Left lung (tissue), 10 donors: ENCODE measurements around the gene HOXA1. TPM values are rescaled to one million over a fixed set of nuclear protein-coding genes. Genes with fewer than 3 reads are reported as not detected.
A peak's percentile ranks its signal among the peaks of the same experiment; 100 is the strongest.

Experiments
- ATAC-seq: fragments of 200-7000 bp; cut with Tn5 transposase; one replicate; pipeline ENCODE4 v1.9.1; 2020; ENCODE audit warnings: moderate library complexity
- DNase-seq, 4 donors: peaks; one replicate each; pipeline ENCODE4 v3.0.0-alpha.2; 2013 to 2020
- H3K27ac ChIP-seq, 2 donors: fragments of 200-600 bp; sonication (generic) in 1 of 2; one replicate each; pipeline versions ENCODE4 v1.5.0 to v1.8.0; 2020 to 2021
- H3K27me3 ChIP-seq, 2 donors: fragments of 200-600 bp; sonication (generic) in 1 of 2; one replicate each; pipeline versions ENCODE4 v1.5.0 to v1.8.0; 2020 to 2021
- H3K36me3 ChIP-seq, 2 donors: fragments of 200-600 bp; sonication (generic) in 1 of 2; one replicate each; pipeline versions ENCODE4 v1.5.0 to v1.8.0; 2020 to 2021
- H3K4me1 ChIP-seq, 2 donors: fragments of 200-600 bp; one replicate each; pipeline ENCODE4 v1.8.0; 2021
- H3K4me3 ChIP-seq, 2 donors: fragments of 200-600 bp; sonication (generic) in 1 of 2; one replicate each; pipeline versions ENCODE4 v1.5.0 to v1.8.0; 2020 to 2021; ENCODE audit warnings: mild to moderate bottlenecking in 1 of 2
- H3K9me3 ChIP-seq, 2 donors: fragments of 200-600 bp; sonication (generic) in 1 of 2; one replicate each; pipeline versions ENCODE4 v1.5.0 to v1.8.0; 2020 to 2021
- CTCF ChIP-seq, 2 donors: fragments of 200-600 bp; sonication (generic) in 1 of 2; IDR thresholded peaks; one replicate each; pipeline versions ENCODE4 v1.5.0 to v1.8.0; 2021; ENCODE audit warnings: antibody characterized with exemption in 2 of 2
- intact Hi-C, 2 donors: fragments of 100-400 bp; cut with DNase I; formaldehyde crosslinking; loops; one replicate each; pipeline versions ENCODE4 v1.11.2 to v1.14.2; 2022
- polyA plus RNA-seq, 6 donors: library from polyadenylated mRNA; unstranded; fragments of 120-200 nt; gene quantifications; one replicate each; pipeline ENCODE4 v1.2.1, GENCODE V29; 2013; ENCODE audit not compliant: insufficient read length in 6 of 6
- total RNA-seq, 2 donors: library from RNA; stranded (reverse); fragmentation: NEBNext Ultra II Directional; extraction: Animal tissue kit (Norgen Biotek cat#: 25700); gene quantifications; one replicate each; pipeline ENCODE4 v1.2.1, GENCODE V29; 2021
- donor health status: DM: no; HTN: yes; CAD: no.
- donor health status: DM: no; HTN: no; CAD: no.

HOXA1 gene
- total and polyA plus RNA-seq, 8 donors = 0.50 to 3.1 (median 2.1) TPM

GRCh38 chr7:27097686-27098577 is 2.1 kb upstream of the HOXA1 start:
- peaks cover 4 to 55% of the 10 kb centered on the region in 2 donors for H3K4me1 ChIP-seq

GRCh38 chr7:27096768-27097514 is 1.1 kb upstream of the HOXA1 start:
- no peak for TF ChIP-seq CTCF (IDR thresholded peaks at IDR 0.05)
- H3K4me1 ChIP-seq = peaks cover 4 to 45% of the 10 kb centered on the region in 2 donors
- H3K27me3 ChIP-seq = peaks cover 13 to 100% of the 10 kb centered on the region in 2 donors
- H3K9me3 ChIP-seq = no peaks in the 10 kb centered on the region
- peaks cover 0 to 6% of the 10 kb centered on the region in 2 donors for H3K36me3 ChIP-seq
- H3K27ac ChIP-seq = peak overlapping the region; percentile 88 to 90
- ATAC-seq (peak; percentile 68), DNase-seq (peak in 3 of 4 donors; percentile 52 to 87 (median 66))
- intact Hi-C loops = loop anchor here in 1 of 2 donors (5.0 kb wide), 2 partner anchors 45 to 240 kb away; partner anchors contain the start of gene HOXA5
- peak overlapping the region; percentile 59 to 88 for H3K4me3 ChIP-seq

More at GRCh38 chr7:27097686-27098577, 2.1 kb upstream of the HOXA1 start:
- Histone ChIP-seq H3K27me3 (peaks cover 19 to 100% of the 10 kb centered on the region in 2 donors), H3K36me3 (peaks cover 0 to 6% of the 10 kb centered on the region in 2 donors), H3K9me3 (no peaks in the 10 kb centered on the region), H3K27ac (peak overlapping the region; percentile 88 to 90), H3K4me3 (peak overlapping the region; percentile 23 to 88)
- DNase-seq (peak in 1 of 4 donors; percentile 80), ATAC-seq (no peak)
- intact Hi-C loops = loop anchor here in 1 of 2 donors (5.0 kb wide), 2 partner anchors 44 to 241 kb away; partner anchors contain the start of gene HOXA5
- no peak for TF ChIP-seq CTCF (IDR thresholded peaks at IDR 0.05)

- H3K4me1 ChIP-seq = peaks cover 3 to 32% of the 10 kb centered on the region in 2 donors
- peak overlapping the region; percentile 59 to 88 for H3K4me3 ChIP-seq
- no peaks in the 10 kb centered on the region for H3K9me3 ChIP-seq
- TF ChIP-seq CTCF (IDR thresholded peaks at IDR 0.05) = no peak
- no peaks in the 10 kb centered on the region for H3K36me3 ChIP-seq
- ATAC-seq (no peak), DNase-seq (peak in 1 of 4 donors; percentile 82)
- peaks cover 21 to 100% of the 10 kb centered on the region in 2 donors for H3K27me3 ChIP-seq
- H3K27ac ChIP-seq = peak overlapping the region in 1 of 2 donors; percentile 88
- intact Hi-C loops = loop anchor here in 1 of 2 donors (5.0 kb wide), 2 partner anchors 47 to 238 kb away; partner anchors contain the start of gene HOXA5
These were observed 527 bp downstream of the HOXA1 start for GRCh38 chr7:27095050-27095896.

GRCh38 chr7:27094304-27095049 is 1.3 kb downstream of the HOXA1 start:
- Histone ChIP-seq H3K4me3 (no peak overlapping the region), H3K36me3 (no peaks in the 10 kb centered on the region), H3K27me3 (peaks cover 21 to 100% of the 10 kb centered on the region in 2 donors), H3K27ac (no peak overlapping the region), H3K9me3 (no peaks in the 10 kb centered on the region), H3K4me1 (peaks cover 0 to 32% of the 10 kb centered on the region in 2 donors)
- DNase-seq (no peak), ATAC-seq (no peak)
- intact Hi-C loops = loop anchor here in 1 of 2 donors (5.0 kb wide), 2 partner anchors 48 to 237 kb away; partner anchors contain the start of gene HOXA5
- TF ChIP-seq CTCF (IDR thresholded peaks at IDR 0.05) = no peak
